H1 (cell line): Measurements from ENCODE around the gene ARHGAP28. TPM values are rescaled to one million over a fixed set of nuclear protein-coding genes. Genes with fewer than 3 reads are reported as not detected.

Source experiments
- ASH2L ChIP-seq: fragments of 200-600, 300-600 bp; sonication (generic); IDR thresholded peaks from one replicate; pipeline ENCODE4 v1.7.1; 2017; ENCODE audit warnings: low read length
- BRCA1 ChIP-seq: IDR thresholded peaks from 2 replicates; pipeline ENCODE4 v1.6.1; 2012; ENCODE audit warnings: low read depth, low read length, improper control_type of control experiment
- CBX8 ChIP-seq: fragments of 300-800, 300-1000 bp; sonication (generic); IDR thresholded peaks from 2 replicates; pipeline ENCODE4 v1.7.1; 2016; ENCODE audit warnings: low read depth, low read length, borderline replicate concordance
- polyA plus RNA-seq, 7 experiments: library from polyadenylated mRNA; depleted of rRNA in 3 of 7; stranded (reverse) in 5 of 7; unstranded in 2 of 7; fragments of >200 nt in 5 of 7; fragments of 200-250 nt in 2 of 7; gene quantifications; 1 replicate in 5 of 7; 2 replicates in 1 of 7; 4 replicates in 1 of 7; pipeline versions ENCODE4 v1.2.1 to v1.2.3, GENCODE V29; 2011 to 2013; ENCODE audit warnings: missing spikeins in 2 of 7, mixed read lengths in 2 of 7
- total RNA-seq: library from RNA; stranded (reverse); fragmentation: NEBNext Ultra II Directional; extraction: Animal tissue kit (Norgen Biotek cat#: 25700); gene quantifications from 2 replicates; pipeline ENCODE4 v1.2.1, GENCODE V29; 2021

Gene ARHGAP28
- total and polyA plus RNA-seq, 2 of the 8 experiments (the other 6 are each of a cell fraction or from before 2014, with no cell fraction given): 2.9 to 14.4 TPM

DNA sequence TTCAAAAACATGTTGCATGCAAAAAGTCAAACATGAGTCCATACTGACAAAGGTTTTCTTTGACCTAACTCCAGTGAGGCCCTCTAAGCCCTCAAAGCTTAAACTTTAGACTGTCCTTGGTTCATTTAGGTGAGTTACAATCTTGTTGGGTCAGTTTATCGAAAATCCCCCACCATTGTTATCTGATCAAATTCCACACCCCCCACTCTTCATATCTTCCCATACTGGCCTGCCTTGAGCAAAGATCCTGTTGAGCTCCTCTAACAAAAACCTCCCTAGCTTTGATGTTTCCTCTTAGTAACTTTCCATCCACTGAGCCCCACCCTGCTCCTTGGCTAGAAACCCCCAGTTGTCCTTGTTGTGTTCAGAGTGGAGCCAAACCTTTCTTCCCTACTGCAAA, 193.7 kb downstream of the ARHGAP28 start (continued):
- no peak for TF ChIP-seq CBX8
- no peak for TF ChIP-seq ASH2L
- TF ChIP-seq BRCA1: no peak
